ENCODE results near the gene UGT1A1.

The UGT1A1 gene

DNA sequence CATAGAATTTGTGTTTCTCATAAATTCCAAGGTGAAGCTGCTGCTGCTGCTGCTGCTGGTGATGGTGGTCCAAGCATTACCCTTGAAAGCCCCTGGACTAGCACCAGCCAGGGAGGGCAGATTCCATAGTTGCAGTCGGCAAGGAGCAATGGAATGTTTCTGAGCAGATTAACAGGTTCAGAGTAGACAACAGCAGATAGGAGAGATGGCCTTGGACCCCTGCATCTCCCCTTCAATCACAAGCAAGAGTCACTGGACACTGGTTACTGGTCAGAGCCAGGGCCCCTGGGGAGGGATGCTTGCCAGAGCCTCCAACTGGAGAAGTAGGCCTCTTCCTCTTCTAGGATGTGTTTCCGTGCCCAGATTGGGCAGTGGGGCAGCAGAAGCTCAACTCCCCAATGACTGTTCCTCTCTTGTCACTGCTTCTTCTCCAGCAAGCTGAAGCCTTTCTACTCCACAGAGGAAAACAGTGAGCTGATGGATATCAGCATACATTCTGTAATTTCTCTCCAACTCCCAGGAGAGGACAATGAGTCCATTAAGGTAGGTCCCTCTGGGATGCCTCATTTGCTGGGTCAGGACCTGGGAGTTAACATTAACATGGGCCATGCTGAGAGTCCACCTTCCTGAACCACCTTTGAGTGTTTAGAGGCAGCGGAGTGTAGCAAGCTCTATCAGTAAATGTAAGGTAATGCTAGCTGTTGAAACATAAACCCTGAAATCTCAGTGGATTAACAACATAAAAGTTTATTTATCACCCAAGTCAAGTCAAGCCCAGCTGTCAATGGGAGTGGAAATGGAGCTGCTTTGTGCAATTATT lies 53.4 kb downstream of the UGT1A1 start:
- no peak for TF ChIP-seq ZFX (IDR thresholded peaks at IDR 0.05; ENCODE audit: borderline replicate concordance)
- TF ChIP-seq, protein P1, sequence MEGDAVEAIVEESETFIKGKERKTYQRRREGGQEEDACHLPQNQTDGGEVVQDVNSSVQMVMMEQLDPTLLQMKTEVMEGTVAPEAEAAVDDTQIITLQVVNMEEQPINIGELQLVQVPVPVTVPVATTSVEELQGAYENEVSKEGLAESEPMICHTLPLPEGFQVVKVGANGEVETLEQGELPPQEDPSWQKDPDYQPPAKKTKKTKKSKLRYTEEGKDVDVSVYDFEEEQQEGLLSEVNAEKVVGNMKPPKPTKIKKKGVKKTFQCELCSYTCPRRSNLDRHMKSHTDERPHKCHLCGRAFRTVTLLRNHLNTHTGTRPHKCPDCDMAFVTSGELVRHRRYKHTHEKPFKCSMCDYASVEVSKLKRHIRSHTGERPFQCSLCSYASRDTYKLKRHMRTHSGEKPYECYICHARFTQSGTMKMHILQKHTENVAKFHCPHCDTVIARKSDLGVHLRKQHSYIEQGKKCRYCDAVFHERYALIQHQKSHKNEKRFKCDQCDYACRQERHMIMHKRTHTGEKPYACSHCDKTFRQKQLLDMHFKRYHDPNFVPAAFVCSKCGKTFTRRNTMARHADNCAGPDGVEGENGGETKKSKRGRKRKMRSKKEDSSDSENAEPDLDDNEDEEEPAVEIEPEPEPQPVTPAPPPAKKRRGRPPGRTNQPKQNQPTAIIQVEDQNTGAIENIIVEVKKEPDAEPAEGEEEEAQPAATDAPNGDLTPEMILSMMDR (IDR thresholded peaks at IDR 0.05): no peak
- no peak overlapping the region for H3K27ac ChIP-seq

DNA sequence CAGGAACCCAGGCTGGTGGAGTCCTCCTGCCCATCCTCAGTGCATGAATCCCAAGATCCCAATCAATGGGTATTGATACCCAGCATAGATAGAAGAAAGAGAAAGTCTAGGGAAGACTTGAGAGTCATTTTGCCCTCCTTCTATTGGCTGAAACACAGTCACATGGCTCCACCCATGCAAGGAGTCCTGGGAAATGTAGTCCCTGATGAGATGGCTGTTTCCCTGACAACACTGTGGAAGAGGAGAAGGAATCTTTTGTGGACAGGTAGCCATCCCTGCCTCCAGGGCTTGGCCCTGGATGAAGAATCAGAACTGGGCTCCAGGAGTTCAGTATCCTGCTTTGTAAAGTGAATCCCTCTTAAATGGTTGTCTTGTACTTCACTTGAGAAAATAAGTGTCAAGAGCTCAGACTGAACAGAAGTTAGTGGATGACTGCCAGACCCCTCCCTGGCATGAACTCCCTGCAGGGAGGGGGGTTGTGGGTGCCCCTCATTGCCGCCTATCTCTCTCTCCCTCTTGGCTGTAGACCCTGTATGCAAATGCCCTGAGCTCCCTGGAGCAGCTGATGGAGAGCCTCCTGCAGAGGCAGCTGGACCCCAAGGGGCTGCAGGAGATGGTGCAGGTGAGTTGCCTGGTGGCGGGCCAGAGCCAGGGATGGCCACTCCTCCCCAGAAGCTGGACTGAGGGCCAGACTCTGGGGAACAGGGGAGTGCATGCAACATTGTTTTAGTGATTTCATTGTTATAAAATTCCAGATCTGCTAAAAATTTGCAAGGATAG lies 54.2 kb downstream of the UGT1A1 start:
- TF ChIP-seq ZFX (IDR thresholded peaks at IDR 0.05; ENCODE audit: borderline replicate concordance): no peak
- TF ChIP-seq, protein P1 (IDR thresholded peaks at IDR 0.05): no peak
- no peak overlapping the region for H3K27ac ChIP-seq

DNA sequence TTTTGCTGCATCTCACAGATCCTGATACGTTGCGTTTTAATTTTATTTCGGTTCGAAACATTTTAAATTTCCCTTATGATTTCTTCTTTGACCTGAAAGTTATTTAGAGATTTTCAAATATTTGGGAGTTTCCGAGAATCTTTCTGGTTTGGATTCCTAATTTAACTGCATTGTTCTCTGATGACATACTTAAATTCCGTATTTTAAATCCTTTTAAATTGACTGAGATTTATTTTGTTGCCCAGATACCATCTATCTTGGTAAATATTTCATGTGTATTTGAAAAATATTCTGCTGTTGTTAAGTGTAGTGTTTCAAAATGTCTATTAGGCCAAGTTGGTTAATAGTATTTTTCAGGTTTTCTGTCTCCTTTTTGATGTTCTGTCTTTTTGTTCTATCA lies 55.8 kb downstream of the UGT1A1 start:
- no peak for TF ChIP-seq ZFX (IDR thresholded peaks at IDR 0.05; ENCODE audit: borderline replicate concordance)
- TF ChIP-seq, protein P1 (IDR thresholded peaks at IDR 0.05): no peak
- H3K27ac ChIP-seq: no peak overlapping the region

DNA sequence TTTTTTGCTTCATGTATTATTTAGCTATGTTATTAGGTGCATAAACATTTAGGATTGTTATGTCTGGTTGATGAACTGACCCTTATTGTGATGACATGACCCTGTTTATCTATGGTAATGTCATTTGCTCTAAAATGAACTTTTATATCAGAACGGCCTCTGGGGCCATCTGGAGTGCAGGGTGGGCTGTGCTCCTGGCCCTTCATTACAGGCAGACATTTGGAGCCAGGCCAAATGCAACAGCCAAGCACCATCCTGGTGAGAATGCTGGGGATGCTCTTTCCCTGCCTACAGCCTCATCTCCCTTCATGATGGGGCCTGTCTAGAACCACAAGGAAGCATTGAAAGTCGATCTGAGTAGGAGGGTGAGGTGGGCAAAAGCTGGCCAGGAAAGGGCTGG lies 56.3 kb downstream of the UGT1A1 start:
- no peak overlapping the region for H3K27ac ChIP-seq
- TF ChIP-seq, protein P1 (IDR thresholded peaks at IDR 0.05): no peak
- no peak for TF ChIP-seq ZFX (IDR thresholded peaks at IDR 0.05; ENCODE audit: borderline replicate concordance)

DNA sequence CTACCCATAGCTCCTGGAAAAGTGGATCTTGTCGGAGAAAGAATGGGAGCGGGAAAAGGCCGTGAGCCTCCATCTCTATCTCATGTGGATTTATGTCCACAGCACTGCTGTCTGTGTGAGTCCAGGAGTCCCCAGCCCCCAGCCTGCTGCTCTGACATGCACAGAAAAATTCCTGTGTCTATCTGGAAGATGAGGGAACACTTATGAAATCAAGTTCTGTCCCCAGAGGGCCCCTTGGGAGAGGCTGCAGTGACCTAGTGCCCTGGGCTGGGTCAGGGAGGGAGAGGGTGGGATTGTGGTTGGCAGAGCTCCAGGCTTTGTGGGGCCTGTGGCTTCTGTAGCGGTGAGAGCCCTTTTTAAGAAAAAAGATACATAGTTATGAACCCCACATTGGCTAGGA lies 56.7 kb downstream of the UGT1A1 start:
- no peak overlapping the region for H3K27ac ChIP-seq
- TF ChIP-seq ZFX (IDR thresholded peaks at IDR 0.05; ENCODE audit: borderline replicate concordance): no peak
- TF ChIP-seq, protein P1 (IDR thresholded peaks at IDR 0.05): no peak

DNA sequence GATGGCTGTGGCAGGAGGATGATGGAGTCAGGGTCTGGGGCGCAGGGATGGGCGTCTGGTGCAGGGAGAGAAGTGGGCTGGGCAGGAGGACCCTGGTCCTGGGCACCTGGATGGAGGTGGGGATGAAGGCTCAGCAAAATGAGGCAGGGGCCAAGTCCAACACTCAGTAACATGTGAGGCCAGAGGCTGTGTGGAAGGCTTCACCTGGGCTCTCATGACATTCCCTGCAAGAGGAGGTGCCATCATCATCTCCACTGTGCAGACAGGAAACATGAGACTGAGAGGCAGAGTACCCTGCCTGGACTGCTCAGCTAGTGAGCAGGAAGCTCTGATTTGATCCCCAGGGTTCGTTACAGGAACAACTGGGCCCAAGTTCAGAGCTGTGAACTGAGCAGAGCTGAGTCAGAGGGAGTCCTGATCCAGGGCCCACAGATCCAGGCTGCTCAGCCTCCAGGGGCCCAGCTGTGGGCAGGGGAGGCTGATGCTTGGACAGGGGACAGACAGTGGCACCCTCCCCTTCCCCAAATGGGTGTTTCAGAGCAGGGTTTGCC lies 57.4 kb downstream of the UGT1A1 start:
- TF ChIP-seq, protein P1 (IDR thresholded peaks at IDR 0.05): no peak
- no peak for TF ChIP-seq ZFX (IDR thresholded peaks at IDR 0.05; ENCODE audit: borderline replicate concordance)
- no peak overlapping the region for H3K27ac ChIP-seq
